Vagina (tissue), 2 donors: Measurements from ENCODE around the gene AKAP10. TPM values are rescaled to one million over a fixed set of nuclear protein-coding genes. Genes with fewer than 3 reads are reported as not detected.
A peak's percentile ranks its signal among the peaks of the same experiment; 100 is the strongest.

Experiments
- DNase-seq, 2 donors: peaks; one replicate each; pipeline ENCODE4 v3.0.0-alpha.2; 2017; ENCODE audit errors: extremely low spot score in 2 of 2
- H3K27ac ChIP-seq: fragments of 200-600 bp; sonication (generic); one replicate; pipeline ENCODE4 v1.5.1; 2019
- H3K27me3 ChIP-seq: fragments of 200-600 bp; sonication (generic); one replicate; pipeline ENCODE4 v1.5.1; 2019
- H3K36me3 ChIP-seq, 2 donors: fragments of 200-600 bp; sonication (generic); one replicate each; pipeline ENCODE4 v1.5.1; 2017 to 2019
- H3K4me1 ChIP-seq: fragments of 200-600 bp; sonication (generic); one replicate; pipeline ENCODE4 v1.5.1; 2019
- H3K4me3 ChIP-seq, 2 donors: fragments of 200-600 bp; sonication (generic); 1 replicate in 1 of 2; 2 replicates in 1 of 2; pipeline ENCODE4 v1.5.1; 2016 to 2019
- H3K9me3 ChIP-seq: fragments of 200-600 bp; sonication (generic); one replicate; pipeline ENCODE4 v1.5.1; 2019
- POLR2A ChIP-seq, 2 donors: fragments of 450-650 bp; IDR thresholded peaks; one replicate each; pipeline ENCODE4 v1.6.1; 2017; ENCODE audit warnings: antibody characterized with exemption in 2 of 2, mild to moderate bottlenecking in 2 of 2, moderate library complexity in 2 of 2
- POLR2AphosphoS5 ChIP-seq, 2 donors: sonication (generic); formaldehyde crosslinking; IDR thresholded peaks; one replicate each; pipeline ENCODE4 v1.9.0; 2017; ENCODE audit warnings: antibody characterized with exemption in 2 of 2, mild to moderate bottlenecking in 2 of 2, low read depth in 1 of 2; ENCODE audit not compliant: insufficient read depth in 1 of 2
- intact Hi-C: fragments of 100-400 bp; cut with DNase I; formaldehyde crosslinking; loops from one replicate; pipeline ENCODE4 v1.15.1; 2023
- total RNA-seq: library from RNA; depleted of rRNA; stranded (reverse); fragments of >200 nt; gene quantifications from one replicate; pipeline ENCODE4 v1.2.3, GENCODE V29; 2016
- TF ChIP-seq, protein P1 (sequence below), 3 experiments: fragments of 450-650 bp in 2 of 3; fragments of 200-600 bp in 1 of 3; sonication (generic) in 1 of 3; IDR thresholded peaks; one replicate each; pipeline ENCODE4 v1.5.1; 2017 to 2019; ENCODE audit warnings: antibody characterized with exemption in 3 of 3, mild to moderate bottlenecking in 2 of 3, moderate library complexity in 2 of 3

Gene AKAP10
- total RNA-seq, 1 donor from 2014 or later = 23.3 TPM

DNA sequence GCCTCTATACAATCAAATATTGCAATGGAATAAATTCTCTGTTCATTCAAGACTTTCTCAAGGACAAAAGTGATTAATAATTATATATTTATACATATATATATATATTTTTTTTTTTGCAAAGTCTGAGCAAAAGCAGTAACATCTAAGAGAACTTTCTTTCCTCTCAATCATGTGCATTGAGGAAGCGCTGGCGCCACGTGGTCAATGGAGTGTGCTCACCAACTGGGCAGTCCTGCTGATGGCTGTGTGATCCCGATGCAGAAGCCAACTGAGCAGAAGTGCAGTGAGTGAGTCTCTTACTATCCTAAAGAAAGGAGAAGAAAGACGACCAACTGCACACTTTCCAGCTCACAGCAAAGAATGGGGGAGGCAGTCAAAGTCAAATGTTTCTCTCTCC lies 72.7 kb downstream of the AKAP10 start:
- Histone ChIP-seq H3K27me3 (no peaks in the 10 kb centered on the region), H3K27ac (no peak overlapping the region), H3K4me3 (no peak overlapping the region), H3K36me3 (peaks cover 0 to 31% of the 10 kb centered on the region in 2 donors), H3K9me3 (no peaks in the 10 kb centered on the region), H3K4me1 (peaks cover 11% of the 10 kb centered on the region)
- TF ChIP-seq, protein P1, sequence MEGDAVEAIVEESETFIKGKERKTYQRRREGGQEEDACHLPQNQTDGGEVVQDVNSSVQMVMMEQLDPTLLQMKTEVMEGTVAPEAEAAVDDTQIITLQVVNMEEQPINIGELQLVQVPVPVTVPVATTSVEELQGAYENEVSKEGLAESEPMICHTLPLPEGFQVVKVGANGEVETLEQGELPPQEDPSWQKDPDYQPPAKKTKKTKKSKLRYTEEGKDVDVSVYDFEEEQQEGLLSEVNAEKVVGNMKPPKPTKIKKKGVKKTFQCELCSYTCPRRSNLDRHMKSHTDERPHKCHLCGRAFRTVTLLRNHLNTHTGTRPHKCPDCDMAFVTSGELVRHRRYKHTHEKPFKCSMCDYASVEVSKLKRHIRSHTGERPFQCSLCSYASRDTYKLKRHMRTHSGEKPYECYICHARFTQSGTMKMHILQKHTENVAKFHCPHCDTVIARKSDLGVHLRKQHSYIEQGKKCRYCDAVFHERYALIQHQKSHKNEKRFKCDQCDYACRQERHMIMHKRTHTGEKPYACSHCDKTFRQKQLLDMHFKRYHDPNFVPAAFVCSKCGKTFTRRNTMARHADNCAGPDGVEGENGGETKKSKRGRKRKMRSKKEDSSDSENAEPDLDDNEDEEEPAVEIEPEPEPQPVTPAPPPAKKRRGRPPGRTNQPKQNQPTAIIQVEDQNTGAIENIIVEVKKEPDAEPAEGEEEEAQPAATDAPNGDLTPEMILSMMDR (IDR thresholded peaks at IDR 0.05) = no peak
- no peak for TF ChIP-seq POLR2A (IDR thresholded peaks at IDR 0.05)
- DNase-seq = no peak
- intact Hi-C loops = no loop called here

DNA sequence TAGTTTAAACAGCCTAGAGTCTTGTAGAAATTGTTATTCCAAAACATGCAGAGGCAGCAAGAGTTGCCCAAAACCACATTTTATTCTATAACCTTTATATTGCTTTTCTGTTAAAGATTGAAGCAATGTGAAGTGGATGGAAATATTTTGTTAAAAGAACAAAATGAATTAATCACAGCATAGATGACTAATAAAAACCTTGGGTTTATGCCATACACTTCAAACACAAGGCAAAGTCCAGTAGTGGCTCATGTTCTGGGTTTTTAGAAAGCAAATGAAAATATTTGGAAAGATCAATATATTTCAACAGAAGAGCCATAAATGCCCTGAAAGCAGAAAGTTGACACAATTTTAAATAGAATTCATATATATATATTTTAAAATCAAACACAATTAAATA lies 73.2 kb downstream of the AKAP10 start:
- H3K4me1 ChIP-seq = peaks cover 11% of the 10 kb centered on the region
- peaks cover 0 to 26% of the 10 kb centered on the region in 2 donors for H3K36me3 ChIP-seq
- H3K4me3 ChIP-seq = no peak overlapping the region
- no peaks in the 10 kb centered on the region for H3K27me3 ChIP-seq
- no peak for TF ChIP-seq POLR2AphosphoS5 (IDR thresholded peaks at IDR 0.05; ENCODE audit: insufficient read depth in 1 of 2, low read depth in 1 of 2)
- TF ChIP-seq POLR2A (IDR thresholded peaks at IDR 0.05) = no peak
- TF ChIP-seq, protein P1 (IDR thresholded peaks at IDR 0.05) = no peak
- no peaks in the 10 kb centered on the region for H3K9me3 ChIP-seq
- intact Hi-C loops = no loop called here
- H3K27ac ChIP-seq = no peak overlapping the region
- DNase-seq = no peak

DNA sequence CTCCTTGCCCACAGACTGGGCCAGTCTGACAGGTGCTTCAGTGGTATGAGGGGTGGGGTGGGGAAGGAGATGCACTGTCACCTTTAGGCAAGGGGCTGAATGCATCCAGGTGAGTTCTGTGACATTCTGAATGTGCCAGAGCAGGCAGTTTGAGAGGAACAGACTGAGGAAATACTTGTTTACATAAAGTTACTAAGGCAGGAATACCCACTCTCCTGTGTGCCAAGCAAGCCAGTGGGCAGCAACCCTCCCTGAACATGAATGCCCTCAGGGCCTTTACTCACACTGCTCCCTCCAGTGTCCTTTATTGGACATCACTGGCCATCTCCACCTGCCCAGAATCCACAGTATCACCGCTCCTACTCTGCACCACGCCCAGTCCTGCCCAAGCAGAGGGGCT lies 76.8 kb downstream of the AKAP10 start:
- peaks cover 30% of the 10 kb centered on the region for H3K4me1 ChIP-seq
- H3K9me3 ChIP-seq = no peaks in the 10 kb centered on the region
- intact Hi-C loops = no loop called here
- H3K4me3 ChIP-seq = no peak overlapping the region
- DNase-seq = no peak
- H3K27ac ChIP-seq = no peak overlapping the region
- no peak for TF ChIP-seq POLR2A (IDR thresholded peaks at IDR 0.05)
- TF ChIP-seq, protein P1 (IDR thresholded peaks at IDR 0.05) = no peak
- no peak for TF ChIP-seq POLR2AphosphoS5 (IDR thresholded peaks at IDR 0.05; ENCODE audit: insufficient read depth in 1 of 2, low read depth in 1 of 2)
- H3K36me3 ChIP-seq = peaks cover 0 to 4% of the 10 kb centered on the region in 2 donors
- no peaks in the 10 kb centered on the region for H3K27me3 ChIP-seq

GRCh38 chr17:19897903-19898302 lies 79.7 kb downstream of the AKAP10 start:
- Histone ChIP-seq H3K27ac (peak overlapping the region; percentile 27), H3K4me1 (peaks cover 19% of the 10 kb centered on the region)
- intact Hi-C loops = no loop called here

DNA sequence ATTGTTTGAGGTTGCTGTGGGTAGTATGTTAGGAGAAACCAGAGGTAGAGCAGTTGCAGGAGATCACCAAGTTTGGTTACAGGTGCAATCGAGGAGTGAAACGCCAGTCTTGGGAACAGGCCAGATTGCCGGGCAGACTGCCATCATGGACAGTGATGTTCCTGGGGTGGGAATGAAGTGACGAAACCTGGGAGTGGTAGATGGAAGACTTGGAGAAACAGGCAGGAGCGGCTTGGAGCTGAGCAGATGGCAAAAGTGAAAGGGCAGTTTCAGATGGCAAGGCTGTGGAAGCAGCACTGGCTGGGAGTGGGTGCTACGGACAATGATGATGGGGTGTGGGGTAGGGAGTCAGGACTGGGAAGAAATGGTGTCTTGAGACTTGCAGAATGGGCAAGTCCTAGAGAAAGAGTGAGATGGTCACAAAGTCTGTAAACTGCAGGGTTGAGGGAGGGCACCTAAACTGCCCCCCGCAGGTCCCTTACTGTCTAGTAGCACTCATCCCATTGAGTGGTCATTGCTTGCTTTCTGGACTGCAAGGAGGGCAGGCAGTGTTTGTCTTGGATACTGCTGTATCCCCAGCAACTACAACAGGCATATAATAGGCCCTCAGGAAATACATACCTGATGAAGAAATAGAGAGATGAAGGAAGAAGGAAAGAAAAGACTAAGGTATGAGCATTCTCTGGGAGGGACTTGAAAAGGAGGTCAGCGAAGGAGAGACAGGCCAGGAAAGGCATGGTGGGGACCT lies 80.4 kb downstream of the AKAP10 start:
- Histone ChIP-seq H3K4me1 (peaks cover 19% of the 10 kb centered on the region), H3K36me3 (no peaks in the 10 kb centered on the region), H3K27me3 (no peaks in the 10 kb centered on the region), H3K27ac (peak overlapping the region; percentile 27), H3K4me3 (no peak overlapping the region), H3K9me3 (no peaks in the 10 kb centered on the region)
- intact Hi-C loops = no loop called here
- no peak for TF ChIP-seq POLR2A (IDR thresholded peaks at IDR 0.05)
- no peak for TF ChIP-seq POLR2AphosphoS5 (IDR thresholded peaks at IDR 0.05; ENCODE audit: insufficient read depth in 1 of 2, low read depth in 1 of 2)
- no peak for DNase-seq

More at GRCh38 chr17:19897903-19898302, 79.7 kb downstream of the AKAP10 start:
- TF ChIP-seq, protein P1 (IDR thresholded peaks at IDR 0.05) = no peak
- TF ChIP-seq POLR2A (IDR thresholded peaks at IDR 0.05) (no peak), POLR2AphosphoS5 (IDR thresholded peaks at IDR 0.05; ENCODE audit: insufficient read depth in 1 of 2, low read depth in 1 of 2) (no peak)
- Histone ChIP-seq H3K4me3 (no peak overlapping the region), H3K36me3 (no peaks in the 10 kb centered on the region), H3K9me3 (no peaks in the 10 kb centered on the region), H3K27me3 (no peaks in the 10 kb centered on the region)
- no peak for DNase-seq
